Muscle layer of duodenum (tissue), 2 donors: Measurements from ENCODE around the gene RTL1.

Source experiments
- H3K27ac ChIP-seq: one replicate; pipeline ENCODE4 v1.7.0; 2013; ENCODE audit warnings: mild to moderate bottlenecking, low read length
- H3K27me3 ChIP-seq: one replicate; pipeline ENCODE4 v1.7.0; 2013; ENCODE audit warnings: low read depth, mild to moderate bottlenecking, control low read depth, low read length
- H3K36me3 ChIP-seq, 2 donors: one replicate each; pipeline ENCODE4 v1.7.0; 2013; ENCODE audit warnings: low read length in 2 of 2, control low read depth in 1 of 2, mild to moderate bottlenecking in 1 of 2; ENCODE audit not compliant: insufficient read depth in 2 of 2, control insufficient read depth in 1 of 2
- H3K4me1 ChIP-seq, 2 donors: one replicate each; pipeline ENCODE4 v1.7.0; 2013; ENCODE audit warnings: low read length in 2 of 2, mild to moderate bottlenecking in 2 of 2, control low read depth in 1 of 2, moderate library complexity in 1 of 2; ENCODE audit not compliant: insufficient read depth in 2 of 2, control insufficient read depth in 1 of 2
- H3K4me3 ChIP-seq, 2 donors: one replicate each; pipeline ENCODE4 v1.7.0; 2013; ENCODE audit warnings: low read length in 2 of 2, low read depth in 1 of 2, mild to moderate bottlenecking in 1 of 2
- H3K9me3 ChIP-seq, 2 donors: one replicate each; pipeline ENCODE4 v1.7.0; 2013; ENCODE audit warnings: low read length in 2 of 2, control low read depth in 1 of 2, mild to moderate bottlenecking in 1 of 2; ENCODE audit not compliant: control insufficient read depth in 1 of 2
- donor health status: healthy.

RTL1 gene

DNA sequence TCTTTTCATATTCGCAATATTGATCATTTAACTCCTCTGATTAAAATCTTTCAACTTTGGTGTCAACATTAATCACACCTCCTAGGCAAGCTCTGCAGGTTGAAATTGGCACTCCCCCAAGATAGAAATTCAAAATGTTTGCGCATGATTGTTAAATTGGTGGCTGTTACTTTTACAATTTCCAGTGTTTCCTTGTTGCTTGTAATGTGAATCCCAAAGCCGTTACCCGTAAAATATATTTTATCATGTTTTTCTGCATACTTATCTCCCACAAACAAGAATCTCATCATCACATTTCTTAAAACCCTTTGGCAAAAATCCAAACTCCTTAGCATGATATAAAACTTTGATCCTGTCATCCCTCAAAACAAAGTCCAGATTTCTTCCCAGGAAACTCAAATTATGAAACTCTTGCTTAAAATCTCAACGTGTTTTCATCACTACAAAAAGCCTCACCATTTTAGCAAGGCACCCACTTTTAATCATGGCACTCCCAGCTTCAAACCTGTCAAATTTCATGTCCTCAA lies 14.7 kb downstream of the RTL1 start:
- Histone ChIP-seq H3K27ac (no peak overlapping the region), H3K9me3 (no peaks in the 10 kb centered on the region), H3K4me3 (no peak overlapping the region), H3K27me3 (no peaks in the 10 kb centered on the region), H3K4me1 (peaks cover 0 to 6% of the 10 kb centered on the region in 2 donors), H3K36me3 (no peaks in the 10 kb centered on the region)

DNA sequence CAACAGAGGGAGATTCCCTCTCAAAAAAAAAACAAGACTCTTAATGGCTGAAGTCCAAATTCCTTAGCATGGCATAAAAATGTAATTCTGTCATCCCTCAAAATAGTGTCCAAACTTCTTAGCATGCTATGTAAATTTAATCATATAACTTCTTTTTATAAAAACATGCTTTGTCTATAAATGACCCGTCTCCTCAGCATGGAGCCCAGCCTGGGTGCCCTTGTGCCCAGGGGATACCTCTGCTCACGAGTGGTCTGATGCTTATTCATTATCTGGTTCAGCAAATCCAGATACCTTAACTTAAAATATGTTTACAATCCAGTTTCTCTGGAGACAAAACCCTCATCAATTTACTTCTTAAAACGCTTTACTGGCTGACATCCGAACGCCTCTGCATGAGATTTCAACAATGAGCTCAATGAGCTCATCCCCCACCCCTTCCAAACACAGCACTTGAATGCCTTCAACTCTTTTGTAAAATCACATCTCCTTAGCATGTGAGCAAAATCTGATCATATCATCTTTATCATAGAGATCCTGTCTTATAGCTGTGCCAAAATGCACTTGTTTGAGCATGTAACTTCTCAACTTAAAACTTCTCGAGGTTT lies 15.7 kb downstream of the RTL1 start:
- H3K9me3 ChIP-seq: peaks cover 0 to 5% of the 10 kb centered on the region in 2 donors
- H3K27me3 ChIP-seq: no peaks in the 10 kb centered on the region
- peaks cover 0 to 6% of the 10 kb centered on the region in 2 donors for H3K4me1 ChIP-seq
- no peaks in the 10 kb centered on the region for H3K36me3 ChIP-seq
- H3K4me3 ChIP-seq: no peak overlapping the region
- no peak overlapping the region for H3K27ac ChIP-seq

DNA sequence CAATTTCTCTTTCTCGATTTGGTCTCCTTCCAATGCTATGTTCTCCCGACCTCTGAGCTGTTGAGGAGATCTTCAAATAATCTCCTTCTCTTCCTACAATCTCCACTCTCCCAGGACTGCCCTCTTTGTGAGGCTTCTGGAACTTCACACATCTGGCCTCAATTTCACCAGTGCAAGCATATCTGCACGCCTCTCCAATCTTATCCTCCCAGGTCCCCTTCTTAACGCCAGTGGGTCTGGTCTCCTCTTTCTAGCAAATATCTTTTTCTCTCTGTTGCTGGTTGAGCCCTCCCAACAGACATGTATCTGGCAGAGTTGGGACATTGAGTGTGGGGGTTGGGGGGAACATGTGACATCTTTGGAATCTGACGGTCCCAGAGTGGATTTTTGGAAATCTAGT lies 17.9 kb downstream of the RTL1 start:
- Histone ChIP-seq H3K9me3 (peaks cover 0 to 5% of the 10 kb centered on the region in 2 donors), H3K4me3 (no peak overlapping the region), H3K27me3 (no peaks in the 10 kb centered on the region), H3K27ac (no peak overlapping the region), H3K36me3 (no peaks in the 10 kb centered on the region), H3K4me1 (peaks cover 0 to 6% of the 10 kb centered on the region in 2 donors)

DNA sequence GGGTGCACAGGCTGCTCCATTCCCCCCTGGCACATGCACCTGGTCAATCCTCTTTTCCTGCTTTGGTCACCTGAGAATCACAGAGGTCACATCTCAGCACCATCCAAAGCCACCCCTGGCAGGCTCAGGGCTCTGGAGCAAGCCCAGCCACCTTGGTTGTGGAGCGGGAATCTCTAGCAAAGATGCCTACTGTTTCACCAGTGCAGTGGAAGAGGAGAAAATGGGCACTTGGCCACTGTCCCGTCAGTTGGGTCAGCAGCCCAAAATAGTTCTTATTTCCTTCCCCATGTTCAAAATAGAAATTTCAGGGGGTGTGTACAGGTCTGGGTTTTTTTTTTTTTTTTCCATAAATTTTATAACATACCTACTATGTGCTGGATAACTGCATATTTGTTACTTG lies 18.3 kb downstream of the RTL1 start:
- Histone ChIP-seq H3K36me3 (no peaks in the 10 kb centered on the region), H3K9me3 (peaks cover 0 to 5% of the 10 kb centered on the region in 2 donors), H3K4me1 (peaks cover 0 to 6% of the 10 kb centered on the region in 2 donors), H3K4me3 (no peak overlapping the region), H3K27me3 (no peaks in the 10 kb centered on the region), H3K27ac (no peak overlapping the region)

DNA sequence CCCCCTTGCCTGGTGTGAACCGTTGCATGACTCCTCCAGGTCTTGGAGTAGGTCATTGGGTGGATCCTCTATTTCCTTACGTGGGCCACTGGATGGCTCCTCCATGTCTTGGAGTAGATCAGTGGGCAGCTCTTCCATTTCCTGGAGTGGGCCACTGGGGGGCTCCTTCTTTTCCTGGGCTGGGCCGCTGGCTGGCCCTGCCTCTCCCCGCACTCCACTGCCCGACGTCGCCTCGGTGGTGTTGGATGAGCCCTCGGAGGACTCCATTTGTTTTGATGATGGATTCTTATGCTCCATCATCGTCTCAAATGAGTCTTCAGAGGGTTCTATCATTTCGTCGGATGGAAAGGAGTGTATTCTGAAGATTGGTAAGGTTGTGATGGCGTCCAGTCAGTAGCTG lies 19.1 kb downstream of the RTL1 start:
- Histone ChIP-seq H3K27me3 (no peaks in the 10 kb centered on the region), H3K4me3 (no peak overlapping the region), H3K27ac (no peak overlapping the region), H3K9me3 (peaks cover 0 to 5% of the 10 kb centered on the region in 2 donors), H3K4me1 (peaks cover 0 to 6% of the 10 kb centered on the region in 2 donors), H3K36me3 (no peaks in the 10 kb centered on the region)

DNA sequence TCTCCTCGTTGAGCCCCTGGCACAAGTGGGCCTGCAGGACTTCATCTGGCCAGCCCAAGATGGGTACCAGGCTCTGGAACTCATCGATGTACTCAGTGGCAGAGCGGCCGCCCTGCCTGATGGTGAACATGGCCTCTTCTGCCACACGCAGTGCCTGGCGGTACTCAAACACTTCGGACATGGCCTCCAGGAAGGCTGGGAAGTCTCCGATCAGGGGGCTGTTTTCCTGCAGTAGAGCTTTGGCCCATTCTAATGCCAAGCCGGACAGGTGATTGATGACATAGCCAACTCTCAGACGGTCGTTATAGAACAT lies 19.8 kb downstream of the RTL1 start:
- peaks cover 0 to 5% of the 10 kb centered on the region in 2 donors for H3K9me3 ChIP-seq
- peaks cover 0 to 6% of the 10 kb centered on the region in 2 donors for H3K4me1 ChIP-seq
- no peak overlapping the region for H3K27ac ChIP-seq
- no peaks in the 10 kb centered on the region for H3K36me3 ChIP-seq
- no peaks in the 10 kb centered on the region for H3K27me3 ChIP-seq
- no peak overlapping the region for H3K4me3 ChIP-seq

DNA sequence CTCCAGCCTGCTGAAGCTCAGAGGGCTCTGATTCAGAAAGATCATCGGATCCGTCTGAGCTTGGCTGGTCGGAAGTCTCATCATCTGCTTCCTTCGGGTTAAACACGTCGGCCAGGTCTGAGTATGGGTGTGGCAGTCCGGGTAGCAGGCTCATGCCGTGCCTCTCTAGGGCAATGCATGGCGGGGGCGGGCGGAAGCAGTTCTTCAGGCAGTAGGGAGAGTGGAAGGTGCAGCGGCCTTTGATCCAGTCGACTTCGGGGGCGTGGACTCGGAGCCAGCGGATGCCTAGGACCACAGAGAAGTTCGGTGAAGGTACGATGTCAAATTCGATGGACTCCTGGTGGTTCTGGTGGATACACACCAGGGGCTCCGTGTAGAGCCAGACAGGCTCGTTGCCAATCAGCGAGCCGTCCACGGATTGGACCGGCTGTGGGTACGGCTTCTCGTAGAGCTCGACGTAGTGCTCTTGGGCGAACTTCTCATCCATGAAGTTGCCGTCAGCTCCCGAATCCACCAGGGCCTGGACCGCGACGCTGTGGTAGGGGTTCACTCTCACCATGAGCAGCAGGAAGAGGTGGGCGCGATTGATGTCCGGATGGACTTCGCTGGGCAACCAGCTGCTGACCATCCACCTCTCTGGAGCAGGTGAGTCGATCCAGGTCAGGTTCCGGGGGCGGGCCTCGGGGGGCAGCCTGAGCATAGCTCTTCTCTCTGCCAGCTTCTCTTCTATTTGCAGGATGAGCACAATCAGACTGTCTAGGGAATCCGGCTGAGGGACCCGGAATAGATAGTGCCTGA lies 20.3 kb downstream of the RTL1 start:
- H3K36me3 ChIP-seq: no peaks in the 10 kb centered on the region
- no peak overlapping the region for H3K4me3 ChIP-seq
- H3K9me3 ChIP-seq: peaks cover 0 to 5% of the 10 kb centered on the region in 2 donors
- peaks cover 0 to 4% of the 10 kb centered on the region in 2 donors for H3K4me1 ChIP-seq
- H3K27ac ChIP-seq: no peak overlapping the region
- H3K27me3 ChIP-seq: no peaks in the 10 kb centered on the region

DNA sequence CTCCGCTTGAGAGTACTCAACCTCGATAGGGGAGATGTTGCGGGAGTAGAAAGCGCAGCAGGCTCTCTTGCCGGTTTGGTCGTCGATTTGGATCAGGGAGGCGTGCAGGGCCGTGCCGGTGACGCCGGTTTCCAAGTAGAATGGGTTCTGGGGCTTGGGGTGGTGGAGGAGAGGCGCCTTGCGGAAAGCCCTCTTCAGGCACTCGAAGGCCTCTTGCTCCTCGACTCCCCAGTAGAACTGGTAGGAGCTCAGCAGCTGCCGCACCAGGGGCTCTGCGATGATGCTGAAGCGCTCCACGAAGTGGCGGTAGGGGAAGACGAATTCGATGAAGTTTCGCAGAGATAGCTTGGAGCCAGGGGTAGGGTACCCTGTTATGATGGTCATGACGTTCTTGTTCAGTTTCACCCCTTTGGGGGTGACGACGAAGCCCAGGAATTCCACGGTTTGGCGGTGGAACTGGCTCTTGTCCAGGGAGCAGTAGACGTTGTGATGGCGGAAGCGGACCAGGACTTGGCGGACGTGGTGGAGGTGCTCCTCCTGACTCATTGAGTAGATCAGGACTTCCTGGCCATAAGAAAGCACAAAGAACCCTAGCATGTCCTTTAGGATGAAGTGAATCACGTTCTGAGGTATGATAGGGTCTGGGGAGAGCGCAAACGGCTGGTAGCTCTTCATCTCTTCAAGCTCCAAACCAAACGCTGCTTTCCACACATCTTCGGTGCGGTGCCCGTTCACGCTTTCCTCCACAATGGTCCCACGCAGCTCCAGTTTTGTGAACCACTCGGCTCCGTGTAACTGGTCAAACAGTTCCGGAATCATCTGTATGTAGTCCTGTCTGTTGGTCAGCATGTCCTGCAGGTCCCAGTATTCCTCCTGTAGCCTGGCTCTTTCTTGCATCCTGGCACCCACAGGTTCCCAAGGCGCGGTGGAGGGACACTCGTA lies 21.2 kb downstream of the RTL1 start:
- Histone ChIP-seq H3K9me3 (peaks cover 0 to 5% of the 10 kb centered on the region in 2 donors), H3K36me3 (no peaks in the 10 kb centered on the region), H3K4me3 (no peak overlapping the region), H3K27me3 (no peaks in the 10 kb centered on the region), H3K4me1 (no peaks in the 10 kb centered on the region), H3K27ac (no peak overlapping the region)

DNA sequence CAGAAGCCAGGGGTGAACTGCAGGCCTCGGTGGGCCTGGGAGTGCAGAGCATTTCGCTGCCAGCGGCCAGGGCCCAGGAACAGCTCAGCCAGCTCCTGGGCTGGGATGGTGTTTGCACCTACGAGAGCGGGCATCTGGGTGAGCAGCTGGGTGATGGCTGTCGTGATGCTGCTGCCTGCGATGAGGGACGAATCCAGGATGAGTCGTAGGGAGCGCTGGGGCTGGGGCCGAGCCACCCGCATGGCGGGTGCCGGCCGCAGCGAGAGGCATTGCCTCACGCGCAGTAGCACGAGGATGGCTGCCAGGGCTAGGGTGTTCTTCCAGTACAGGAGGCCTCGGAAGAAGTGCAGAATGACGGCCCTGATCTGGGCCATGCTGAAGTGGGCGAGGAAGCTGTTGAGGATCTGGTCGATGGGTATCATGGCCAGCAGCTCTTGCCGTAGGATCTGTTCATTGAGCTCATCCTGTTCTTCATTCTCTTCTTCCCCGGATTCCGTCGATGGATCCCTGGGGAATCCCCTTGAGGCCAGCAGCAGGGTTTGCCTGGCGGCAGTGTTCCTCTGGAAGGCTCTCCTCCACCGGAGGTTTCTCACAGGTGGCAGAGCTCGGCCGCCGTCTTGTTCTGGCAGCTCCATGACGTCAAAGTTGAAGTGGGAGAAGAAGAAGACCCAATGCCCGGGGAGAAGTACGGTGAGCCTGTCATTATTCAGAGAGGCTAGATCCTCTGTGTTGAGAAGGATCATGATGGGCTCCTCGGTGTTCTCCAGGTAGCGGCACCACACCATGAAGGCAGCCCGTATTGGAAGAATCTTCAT lies 22.1 kb downstream of the RTL1 start:
- H3K27me3 ChIP-seq: no peaks in the 10 kb centered on the region
- no peak overlapping the region for H3K4me3 ChIP-seq
- H3K36me3 ChIP-seq: no peaks in the 10 kb centered on the region
- peaks cover 0 to 5% of the 10 kb centered on the region in 2 donors for H3K9me3 ChIP-seq
- no peak overlapping the region for H3K27ac ChIP-seq
- no peaks in the 10 kb centered on the region for H3K4me1 ChIP-seq

DNA sequence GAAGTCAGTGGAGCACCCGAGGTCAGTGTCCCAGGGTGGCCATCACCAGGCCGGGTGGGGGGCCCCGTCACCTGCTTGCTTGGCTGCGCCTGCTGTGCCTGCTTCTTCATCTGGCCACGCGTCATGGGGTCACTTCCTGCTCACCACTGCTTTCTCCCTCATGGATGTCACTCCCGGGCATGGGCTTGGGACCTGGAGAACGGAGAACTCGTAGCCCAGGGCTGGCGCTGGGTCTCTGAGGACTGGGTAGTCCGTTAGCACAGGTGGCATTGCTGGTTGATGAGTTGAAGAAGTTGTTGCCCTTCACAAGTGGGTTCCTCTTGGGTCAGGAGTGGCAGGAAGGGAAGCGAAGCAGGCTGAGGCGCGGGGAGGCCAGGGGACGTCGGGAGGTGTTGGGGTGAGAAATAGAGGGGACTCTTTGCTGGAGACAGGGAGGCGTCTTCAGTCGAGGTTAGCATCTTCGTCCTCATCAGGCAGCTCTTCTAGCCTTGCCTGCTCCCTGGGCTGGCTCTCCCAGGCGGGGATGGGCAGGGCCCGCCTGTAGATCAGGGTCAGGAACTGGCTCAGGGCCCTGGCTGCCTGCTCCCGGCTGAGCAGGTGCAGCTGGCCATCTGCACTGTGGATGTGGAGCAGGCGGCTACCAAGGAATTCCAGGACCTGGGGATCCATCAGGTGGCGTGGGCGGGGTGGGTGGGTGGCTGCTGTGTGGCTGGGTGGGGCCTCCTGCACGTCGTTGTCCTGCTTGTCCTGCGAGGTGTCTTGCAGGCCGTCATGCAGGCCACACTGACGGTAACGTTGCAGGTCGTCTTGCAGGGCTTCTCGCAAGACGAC lies 23.0 kb downstream of the RTL1 start:
- H3K4me3 ChIP-seq: no peak overlapping the region
- H3K27me3 ChIP-seq: no peaks in the 10 kb centered on the region
- peaks cover 0 to 5% of the 10 kb centered on the region in 2 donors for H3K9me3 ChIP-seq
- H3K27ac ChIP-seq: no peak overlapping the region
- no peaks in the 10 kb centered on the region for H3K4me1 ChIP-seq
- H3K36me3 ChIP-seq: no peaks in the 10 kb centered on the region
